ENCODE measurements around the gene RAB43. TPM values are rescaled to one million over a fixed set of nuclear protein-coding genes. Genes with fewer than 3 reads are reported as not detected.
"Not testable (repeated sequence)": the region's sequence is repeated elsewhere in the genome, so short reads cannot be mapped to it uniquely, and the experiment has no call there.

The RAB43 gene
- total RNA-seq, 1 donor from 2014 or later, result 68.8 TPM

DNA sequence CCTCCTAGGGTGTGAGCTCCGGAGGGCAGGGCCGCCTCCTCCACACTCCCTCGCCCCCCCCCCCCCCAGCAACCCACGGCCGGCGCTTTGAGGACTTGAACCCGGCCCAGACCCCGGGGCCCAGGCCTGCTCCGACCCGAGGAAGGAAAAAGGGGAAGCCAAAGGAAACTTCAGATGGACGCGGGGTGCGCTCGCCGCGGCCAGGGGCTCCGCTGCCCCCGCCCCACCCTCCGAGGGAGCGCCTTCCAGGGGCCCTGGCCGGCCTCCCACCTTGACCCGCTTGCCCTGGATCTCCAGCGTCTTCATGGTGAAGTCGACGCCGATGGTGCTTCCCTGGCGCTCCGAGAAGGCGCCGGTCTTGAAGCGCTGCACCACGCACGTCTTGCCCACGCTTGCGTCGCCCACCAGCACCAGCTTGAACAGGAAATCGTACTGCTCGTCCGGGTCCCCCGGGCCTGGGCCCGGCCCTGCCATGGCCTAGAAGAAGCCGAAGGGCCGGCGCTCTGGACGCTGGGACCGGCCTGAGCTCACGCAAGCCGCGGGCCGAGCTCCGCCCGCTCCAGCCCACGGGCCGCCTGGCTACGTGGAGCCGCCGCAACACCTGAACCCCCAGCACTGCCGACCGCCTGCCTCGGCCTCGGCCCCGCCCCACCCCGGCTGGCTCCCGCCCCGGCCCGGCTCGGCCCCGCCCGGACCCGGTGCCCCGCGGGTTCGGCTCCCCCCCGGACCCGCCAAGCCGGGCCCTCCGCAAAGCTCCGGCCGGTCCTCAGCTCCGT, 400 bp downstream of the RAB43 start:
- DNase-seq, result peak; percentile 61

DNA sequence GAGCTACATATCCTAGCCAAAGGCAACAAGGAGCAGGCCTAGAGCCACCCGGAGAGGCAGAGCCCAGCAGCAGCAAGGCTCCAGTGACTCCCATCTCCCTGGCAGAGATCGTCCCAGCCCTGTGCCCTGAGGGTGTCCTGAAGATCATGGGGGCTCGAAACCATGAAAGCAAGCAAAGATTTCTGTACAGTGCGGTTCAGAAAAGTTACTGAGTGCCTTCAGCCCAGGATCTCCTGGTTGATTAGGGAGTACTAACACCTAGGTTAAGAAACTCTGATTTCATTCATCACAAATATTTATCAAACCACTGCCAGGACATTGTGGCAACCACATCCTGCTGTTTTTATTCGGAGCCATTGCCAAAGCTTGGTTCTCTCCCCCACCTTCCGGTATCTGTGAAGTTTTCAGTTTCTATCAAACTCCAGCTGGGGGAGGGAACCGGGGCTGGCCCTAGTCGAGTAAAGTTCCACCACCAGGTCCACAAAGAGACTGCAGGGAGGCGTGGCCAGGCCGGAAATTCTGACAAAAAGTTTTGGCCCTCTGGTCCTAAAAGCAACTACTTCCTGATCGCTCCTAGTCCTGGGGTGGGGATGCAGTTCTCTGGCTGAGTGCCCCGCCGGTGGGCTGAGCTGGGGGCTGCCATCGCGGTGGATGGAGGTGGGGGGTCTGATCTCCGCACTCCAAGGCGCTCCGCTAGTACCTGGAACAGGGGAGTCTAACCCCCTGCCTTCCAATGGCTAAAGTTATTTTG, 1.2 kb downstream of the RAB43 start:
- DNase-seq, result peak; percentile 91

DNA sequence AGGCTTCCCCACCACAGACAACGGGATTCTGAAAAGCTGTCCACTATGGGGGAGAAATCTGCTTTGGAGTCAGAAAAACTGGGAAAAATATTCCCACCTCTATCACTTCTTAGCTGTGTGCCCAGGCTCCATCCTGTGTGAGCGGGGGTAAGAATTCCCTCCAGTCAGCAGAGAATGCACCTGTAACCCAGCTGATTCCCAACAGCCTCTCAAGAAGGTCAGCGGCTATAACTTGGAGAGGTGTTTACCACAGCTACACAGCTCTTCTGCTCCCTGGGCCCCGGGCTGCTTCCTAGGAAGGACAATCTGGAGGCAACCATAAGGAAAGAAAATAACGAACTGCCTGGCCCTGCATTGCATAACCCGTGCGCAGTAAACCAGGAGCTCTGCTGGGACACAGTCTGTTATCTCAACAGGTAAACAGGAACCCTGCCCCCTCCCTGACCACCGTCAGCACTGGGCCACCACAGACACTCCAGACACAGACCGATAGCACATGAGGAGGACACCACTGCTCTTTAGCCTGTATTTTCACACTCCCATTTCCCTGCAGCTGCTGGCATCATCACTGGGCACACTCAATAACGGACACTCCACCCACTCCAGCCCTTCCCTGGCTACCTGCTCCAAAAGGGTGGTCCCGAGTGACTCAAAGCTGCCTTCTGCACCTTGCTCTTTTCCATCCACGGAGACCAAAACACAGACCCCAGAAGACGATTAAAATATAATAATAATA, 2.1 kb downstream of the RAB43 start:
- peak; percentile 26 for DNase-seq

DNA sequence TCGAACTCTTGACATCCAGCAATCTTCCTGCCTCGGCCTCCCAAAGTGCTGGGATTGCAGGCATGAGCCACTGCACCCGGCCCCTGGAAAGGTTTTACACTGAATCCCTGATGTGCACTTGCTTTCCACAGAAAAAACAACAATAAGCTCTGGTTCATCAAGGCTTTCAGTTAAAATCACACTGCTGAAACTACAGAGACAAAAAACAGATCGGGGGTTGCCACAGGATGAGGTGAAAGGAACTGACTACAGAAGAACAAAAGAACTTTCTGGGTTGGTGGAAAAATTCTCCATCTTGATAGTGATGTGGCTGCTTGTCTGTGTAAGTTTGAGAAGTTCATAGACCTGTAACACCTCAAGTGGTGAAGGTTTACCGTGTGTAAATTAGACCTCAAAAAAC, 2.9 kb downstream of the RAB43 start:
- DNase-seq, result peak; percentile 26

DNA sequence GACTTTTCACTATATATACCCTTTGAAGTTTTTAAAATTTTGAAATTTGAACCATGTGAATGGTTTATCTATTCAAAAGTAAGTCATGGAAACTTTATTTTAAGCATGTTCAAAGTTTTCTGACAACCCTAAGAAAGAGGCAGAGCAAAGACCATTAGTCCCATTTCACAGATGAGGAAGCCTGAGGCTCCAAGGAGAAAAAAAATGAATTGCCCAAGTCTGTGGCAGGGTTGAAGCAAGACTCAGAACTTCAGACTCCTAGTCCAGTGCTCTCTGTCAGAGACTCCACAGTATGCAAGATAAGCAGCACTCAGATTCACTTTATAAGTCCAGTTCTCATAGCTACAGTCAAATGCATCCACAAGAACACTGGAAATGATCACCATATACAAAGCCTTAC, 4.5 kb downstream of the RAB43 start:
- DNase-seq, result no peak

DNA sequence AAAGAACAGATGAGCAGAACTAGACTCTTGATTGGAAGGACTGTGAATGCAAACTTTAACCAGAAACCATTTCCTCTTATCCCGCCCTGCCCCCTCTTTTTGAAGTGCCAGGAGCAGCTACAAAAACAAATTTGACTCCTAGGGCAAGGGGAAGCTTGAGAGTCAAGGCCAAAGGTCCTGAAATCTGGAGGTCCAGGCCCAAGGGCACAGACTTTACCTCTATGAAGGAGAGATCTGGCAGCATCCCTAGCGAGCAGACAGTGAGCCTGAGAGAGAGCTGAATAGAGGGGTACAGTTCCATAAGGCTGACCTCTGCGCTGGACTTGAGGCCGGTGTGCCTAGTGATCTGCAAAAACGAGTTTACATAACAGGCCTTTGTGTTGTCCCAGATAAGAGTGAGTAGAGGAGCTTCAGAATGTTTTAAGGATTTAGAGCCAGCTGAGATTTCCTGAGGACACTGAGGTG, 5.1 kb downstream of the RAB43 start:
- peak; percentile 17 for DNase-seq

DNA sequence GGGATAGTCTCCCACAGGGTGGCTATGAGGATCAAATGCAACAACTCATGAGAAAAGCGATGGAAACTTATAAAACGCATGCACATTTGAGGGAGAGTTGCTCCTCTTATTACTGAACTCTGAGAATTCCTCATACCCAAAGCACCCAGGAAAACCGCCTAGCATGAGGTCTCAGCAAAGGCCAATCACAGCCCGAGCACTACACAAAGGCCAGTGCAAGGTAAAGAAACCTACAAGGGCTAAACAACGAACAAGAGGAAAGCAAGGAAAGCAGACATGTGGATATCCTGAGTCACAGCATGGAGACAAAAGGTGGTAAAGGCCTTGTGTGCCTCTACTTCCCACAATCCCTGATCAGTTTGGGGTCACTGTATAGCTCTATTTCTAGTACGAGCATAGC, 7.1 kb downstream of the RAB43 start:
- DNase-seq, result no peak

DNA sequence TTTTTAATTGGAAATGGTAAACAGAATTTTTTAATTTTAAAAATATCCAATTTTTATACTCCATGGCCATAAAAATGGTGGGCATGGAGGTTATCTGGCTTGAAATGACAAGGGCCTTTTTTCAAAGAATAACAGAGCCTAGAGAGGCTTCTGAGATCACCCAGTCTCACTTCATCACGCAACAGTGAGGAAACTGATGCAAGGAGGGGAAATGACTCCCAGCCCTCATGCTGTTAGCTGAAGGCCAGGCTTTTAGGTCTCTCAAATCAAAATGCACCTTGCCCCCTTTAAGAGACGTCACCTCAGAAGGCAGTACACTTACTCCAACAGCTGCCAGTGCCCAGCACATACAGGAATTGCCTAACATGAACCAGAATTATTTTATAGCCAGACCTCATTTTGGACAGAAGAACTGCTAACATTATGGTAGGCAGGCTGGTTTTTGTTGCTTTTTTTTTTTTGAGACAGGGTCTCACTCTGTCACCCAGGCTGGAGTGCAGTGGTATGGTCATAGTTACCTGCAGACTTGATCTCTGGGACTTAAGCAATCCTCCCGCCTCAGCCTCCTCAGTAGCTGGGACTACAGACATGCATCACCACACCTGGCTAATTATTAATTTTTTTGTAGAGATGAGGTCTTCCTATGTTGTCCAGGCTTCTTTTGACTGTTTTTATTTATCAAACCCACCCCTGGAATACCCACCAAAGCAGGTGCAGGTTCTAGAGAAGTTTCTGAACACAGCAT, 9.1 kb downstream of the RAB43 start:
- DNase-seq, result peak; percentile 73

DNA sequence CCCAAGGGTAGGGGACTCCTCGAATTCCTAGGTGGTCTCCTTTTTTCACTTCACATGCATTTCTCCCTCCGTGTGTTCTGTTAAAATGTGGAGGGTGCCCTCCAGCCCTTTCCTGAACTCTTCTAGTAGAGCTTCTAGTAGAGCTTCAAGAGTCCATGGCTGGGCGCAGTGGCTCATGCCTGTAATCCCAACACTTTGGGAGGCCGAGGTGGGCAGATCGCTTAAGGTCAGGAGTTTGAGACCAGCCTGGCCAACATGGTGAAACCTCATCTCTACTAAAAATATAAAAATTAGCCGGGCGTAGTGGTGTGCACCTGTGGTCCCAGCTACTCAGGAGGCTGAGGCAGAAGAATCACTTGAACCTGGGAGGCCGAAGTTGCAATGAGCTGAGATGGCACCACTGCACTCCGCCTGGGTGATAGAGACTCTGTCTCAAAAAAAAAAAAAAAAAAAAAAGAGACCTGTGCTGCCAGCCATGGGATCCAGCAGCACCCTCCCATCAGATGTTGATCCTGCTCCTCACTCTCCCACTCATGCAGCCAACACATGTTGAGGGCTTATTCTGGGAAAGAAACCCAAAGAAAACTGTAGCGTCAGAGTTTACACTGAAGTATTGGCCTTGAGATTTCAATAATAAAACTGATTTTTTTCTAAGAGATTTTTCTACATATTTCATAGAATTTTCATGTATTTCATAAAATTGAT, 10.4 kb downstream of the RAB43 start:
- DNase-seq, result not testable (repeated sequence)

DNA sequence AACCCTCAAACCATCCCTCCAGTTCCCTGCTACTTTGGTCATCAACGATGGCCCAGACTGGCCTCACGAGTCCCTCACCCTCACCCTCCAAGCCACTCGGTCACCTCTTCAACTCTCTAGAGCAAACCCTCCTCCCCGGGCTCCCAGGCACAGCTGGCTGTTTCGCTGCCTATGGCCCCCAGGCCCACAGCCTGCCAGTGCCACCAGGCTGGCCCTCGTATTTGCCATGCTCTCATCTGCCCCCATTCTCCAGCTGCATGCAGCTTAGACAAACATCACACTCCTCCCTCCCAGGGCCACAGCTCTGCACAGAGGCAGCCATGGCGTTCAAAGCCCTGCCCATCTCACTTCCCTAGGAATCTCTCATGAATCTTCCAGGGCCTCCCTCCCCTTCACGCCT, 13.8 kb downstream of the RAB43 start:
- no peak for DNase-seq

DNA sequence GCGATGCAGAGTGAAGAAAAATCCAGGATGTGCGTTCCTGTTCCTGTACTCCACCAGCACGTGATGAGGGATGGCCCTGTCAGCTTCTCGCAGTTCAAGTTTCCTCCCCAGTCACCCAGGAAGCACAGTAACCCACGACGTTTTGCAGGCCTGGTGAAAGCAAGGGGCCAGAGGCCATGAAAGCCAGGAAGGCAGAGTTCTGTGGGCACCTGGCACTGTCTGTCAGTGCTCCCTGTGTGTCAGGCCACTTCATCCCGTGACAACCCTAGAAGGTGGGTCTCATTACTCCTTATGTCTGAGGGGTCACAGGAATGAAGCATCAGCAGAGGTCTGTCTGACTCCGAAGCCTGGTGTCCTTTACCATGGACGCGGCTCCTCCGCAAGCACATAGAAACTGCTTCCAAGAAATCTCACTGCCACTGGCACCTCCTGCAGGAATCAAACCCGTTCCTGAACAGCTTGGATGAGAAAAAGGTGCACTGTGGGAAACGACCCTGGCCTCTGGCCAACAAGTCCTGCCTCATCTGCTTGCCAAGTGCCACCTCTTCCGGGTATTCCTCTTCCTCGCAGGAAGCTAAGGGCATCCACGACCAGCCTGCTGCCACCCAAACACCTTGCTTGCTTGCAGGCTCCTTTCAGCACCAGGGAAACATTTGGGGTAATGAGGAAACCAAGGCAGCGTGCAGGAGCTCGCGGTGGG, 14.6 kb downstream of the RAB43 start:
- DNase-seq, result peak; percentile 23

DNA sequence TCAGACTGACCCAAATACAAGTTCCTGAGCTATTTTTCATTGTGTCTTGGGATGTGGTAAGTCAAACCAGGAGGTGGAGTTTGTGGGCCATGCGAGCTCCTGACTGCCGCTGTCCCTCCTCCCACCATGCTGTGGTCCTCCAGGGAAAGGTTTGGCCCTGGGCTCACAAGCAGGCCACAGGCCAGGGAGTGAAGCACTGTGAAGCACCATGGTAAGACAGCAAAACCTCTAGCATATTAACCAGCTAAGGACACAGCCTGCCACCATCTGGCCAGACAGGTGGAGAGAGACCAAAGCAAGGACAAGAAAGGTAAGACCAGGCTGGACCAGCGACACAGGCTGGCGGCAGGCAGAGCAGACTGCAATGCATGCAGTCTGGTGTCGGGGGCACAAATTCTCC, 15.3 kb downstream of the RAB43 start:
- DNase-seq, result no peak

DNA sequence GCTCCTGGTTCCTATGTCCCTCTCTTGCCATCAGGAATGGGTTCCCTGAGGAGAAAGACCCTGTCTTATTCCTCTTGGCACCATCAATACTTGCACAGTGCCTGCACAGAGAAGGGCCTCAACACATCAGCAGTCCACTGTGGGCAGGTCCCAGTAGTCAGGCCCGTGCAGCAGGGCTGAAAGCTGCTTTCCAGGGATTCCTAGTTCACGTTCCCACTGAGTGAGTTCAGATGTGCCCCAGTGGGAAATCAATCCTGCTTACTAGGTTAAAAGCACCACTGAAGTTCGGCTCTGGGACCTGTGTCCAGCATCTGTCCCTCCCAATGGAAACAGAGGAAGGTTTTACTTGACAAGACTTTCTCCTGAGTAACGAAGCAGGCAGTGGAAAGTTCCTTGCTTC, 15.7 kb downstream of the RAB43 start:
- no peak for DNase-seq

DNA sequence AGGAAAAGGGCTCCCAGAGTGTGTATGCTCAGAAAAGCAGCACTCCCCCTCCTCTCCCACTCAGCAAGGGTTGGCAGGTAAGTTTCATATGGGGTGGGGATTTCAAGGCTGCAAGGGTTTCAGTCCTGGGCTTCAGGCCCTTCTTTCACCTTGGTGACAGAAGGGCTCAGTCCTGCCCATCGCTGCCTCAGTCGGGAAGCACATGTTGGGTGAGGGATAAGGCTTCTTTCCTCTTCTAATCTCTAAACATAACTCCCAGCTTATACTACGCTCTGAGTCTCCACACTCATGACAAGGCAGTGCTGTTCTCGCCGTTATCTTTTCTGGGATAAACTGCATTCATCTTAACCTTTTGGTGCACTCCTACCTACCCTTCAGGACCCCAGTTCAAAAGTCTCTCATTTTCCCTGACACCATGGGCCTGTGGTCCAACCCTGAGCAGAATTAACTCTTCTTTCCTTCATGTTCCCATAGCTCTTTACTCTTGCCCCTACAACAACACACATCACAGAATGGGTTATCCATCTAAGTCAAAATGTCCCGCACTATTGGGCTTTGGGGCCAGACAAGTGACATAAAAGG, 17.0 kb downstream of the RAB43 start:
- DNase-seq, result no peak

DNA sequence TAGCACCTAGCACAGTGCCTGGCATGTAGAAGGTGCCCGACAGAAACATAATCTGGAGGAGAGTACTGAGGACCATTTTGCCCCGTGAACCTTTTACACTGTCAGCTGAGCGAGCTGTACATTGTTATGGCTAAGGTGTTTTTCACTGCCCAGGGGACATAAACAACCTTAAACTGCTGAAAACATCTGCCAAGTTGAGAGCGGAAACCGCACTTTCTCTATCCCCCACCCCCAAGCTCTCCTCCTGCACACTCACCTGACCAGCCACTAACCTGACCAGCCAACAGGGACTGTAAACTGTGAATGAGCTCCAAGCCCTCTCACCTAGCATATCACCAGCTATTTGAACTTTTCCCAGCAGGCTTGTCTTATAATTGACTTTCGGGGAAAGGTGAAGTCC, 17.6 kb downstream of the RAB43 start:
- DNase-seq, result no peak

DNA sequence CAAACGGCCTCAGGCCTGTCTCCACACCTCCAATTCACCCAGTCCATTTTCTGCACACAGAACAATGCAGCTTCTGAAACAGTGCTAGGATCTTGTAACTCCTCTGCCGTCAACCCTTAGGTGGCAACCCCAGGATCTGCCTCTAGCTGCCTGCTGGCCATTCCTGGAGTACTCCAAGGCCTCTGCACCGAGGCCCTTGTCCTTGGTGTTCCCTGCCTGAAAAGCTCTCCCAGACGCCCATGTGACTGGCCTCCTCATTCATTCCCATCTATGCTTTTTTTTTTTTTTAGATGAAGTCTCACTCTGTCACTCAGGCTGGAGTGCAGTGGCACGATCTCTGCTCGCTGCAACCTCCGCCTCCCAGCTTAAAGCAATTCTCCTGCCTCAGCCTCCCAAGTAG, 18.3 kb downstream of the RAB43 start:
- no peak for DNase-seq

DNA sequence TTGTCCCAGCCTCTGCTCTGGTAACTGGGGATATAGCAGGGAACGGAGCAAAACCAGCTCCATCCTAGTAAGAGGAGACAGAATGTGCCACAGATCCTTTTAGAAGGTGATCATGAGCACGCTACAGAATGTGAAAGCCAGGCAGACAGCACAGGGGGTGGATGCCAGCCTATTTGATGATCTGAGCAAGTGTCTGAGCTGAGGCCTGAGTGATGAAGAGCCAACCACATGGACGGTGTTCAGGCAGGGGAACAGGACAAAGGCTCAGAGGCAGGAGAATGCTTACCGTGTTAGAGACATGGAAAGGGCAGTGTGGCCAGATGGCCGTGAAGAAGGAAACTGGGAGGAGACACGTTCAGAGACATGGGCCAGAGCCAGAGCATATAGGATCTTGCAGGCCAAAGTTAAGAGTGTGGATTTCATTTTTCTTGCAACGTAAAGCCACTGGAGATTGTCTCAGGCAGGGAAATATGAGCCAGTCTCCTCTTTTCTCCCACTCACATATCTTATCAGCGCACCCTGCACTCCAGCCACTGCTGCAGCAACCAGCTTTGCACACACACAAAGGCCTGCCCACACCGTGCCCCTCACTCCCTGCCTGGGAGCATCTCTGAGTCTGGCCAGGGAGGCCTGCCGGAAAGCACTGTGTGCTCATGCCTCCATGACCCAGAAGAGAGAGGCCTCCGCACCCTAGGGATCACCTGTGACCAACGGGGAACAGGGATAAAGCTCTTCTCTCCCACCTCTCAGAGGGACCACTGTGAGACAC, 20.1 kb downstream of the RAB43 start:
- DNase-seq, result no peak

DNA sequence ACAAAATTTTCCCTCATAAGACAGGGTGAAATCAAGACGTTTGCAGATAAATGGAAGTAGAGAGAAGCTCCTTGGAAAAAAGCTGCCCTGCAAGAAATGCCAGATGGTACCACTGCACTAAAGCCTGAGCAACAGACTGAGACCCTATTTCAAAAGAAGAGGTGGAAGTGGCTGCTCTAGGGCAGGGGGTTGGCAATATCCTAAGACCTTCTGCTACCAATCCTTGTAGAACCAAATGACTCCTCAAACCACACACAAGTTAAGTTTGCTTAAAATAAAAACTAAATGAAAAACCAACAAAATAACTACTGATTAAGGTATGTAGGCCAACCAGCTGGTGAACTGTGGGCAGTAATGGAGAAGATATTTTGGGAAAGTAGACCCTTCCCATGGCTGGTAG, 21.3 kb downstream of the RAB43 start:
- no peak for DNase-seq

DNA sequence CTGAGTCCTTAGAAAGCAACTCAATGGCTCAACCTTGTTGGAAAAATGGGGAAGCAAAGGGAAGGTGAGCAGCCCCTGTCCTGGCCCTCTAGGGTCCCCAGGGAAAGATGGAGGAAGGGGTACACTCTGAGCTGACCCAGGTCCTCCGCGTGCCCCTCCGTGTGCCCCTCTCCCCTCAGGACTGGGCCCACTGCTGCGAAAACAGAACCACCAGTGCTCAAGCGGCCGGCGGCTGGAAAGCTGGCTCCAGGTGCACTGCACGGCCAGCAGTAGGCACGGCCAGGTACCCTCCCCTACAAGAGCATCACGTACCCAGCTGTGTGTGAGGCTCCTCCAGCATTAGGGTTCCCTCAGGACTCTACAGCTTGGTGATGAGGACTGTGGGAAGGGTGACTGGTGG, 26.3 kb downstream of the RAB43 start:
- DNase-seq, result no peak

DNA sequence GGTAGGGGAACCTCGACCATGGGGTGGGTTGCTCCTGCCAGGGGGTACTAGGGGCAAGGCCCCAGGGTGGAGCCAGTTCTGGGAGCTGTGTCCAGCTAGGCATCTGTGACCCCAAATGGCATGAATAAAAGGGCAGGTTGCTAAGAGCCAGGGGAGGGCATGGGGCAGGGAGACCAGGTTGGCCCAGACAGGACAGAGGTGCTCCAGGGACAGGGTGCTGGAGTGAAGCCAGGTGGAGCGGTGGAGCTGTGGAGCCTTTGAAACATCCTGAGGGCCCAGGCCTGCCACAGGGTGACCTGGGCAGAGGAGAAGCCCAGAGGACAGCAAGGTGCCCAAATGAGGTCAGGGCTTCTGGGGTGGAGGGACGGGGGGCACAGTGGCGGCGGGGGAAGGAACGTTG, 33.3 kb downstream of the RAB43 start:
- not testable (repeated sequence) for DNase-seq

Data from dermis blood vessel endothelial cell (primary cell).